CD14-positive monocyte (primary cell): ENCODE measurements around the gene FAHD2A. TPM values are rescaled to one million over a fixed set of nuclear protein-coding genes. Genes with fewer than 3 reads are reported as not detected.
"Not testable (repeated sequence)": the region's sequence is repeated elsewhere in the genome, so short reads cannot be mapped to it uniquely, and the experiment has no call there.

ENCODE experiments used
- DNase-seq, 3 donors: peaks; one replicate each; pipeline ENCODE4 v3.0.0-alpha.2; 2011 to 2022
- H2AFZ ChIP-seq: 2 replicates; pipeline ENCODE4 v1.6.0; 2012; ENCODE audit warnings: mild to moderate bottlenecking, low read depth, low read length, inconsistent platforms; ENCODE audit not compliant: insufficient read depth, poor library complexity, severe bottlenecking
- H3K27ac ChIP-seq, 2 donors: 1 replicate in 1 of 2; 2 replicates in 1 of 2; pipeline ENCODE4 v1.5.1; 2012 to 2013; ENCODE audit warnings: low read length in 2 of 2, control low read depth in 1 of 2, inconsistent platforms in 1 of 2, low read depth in 1 of 2, mild to moderate bottlenecking in 1 of 2
- H3K27me3 ChIP-seq, 2 donors: one replicate each; pipeline versions ENCODE4 v1.6.0 to v1.6.1; 2011 to 2013; ENCODE audit warnings: low read length in 2 of 2; ENCODE audit not compliant: control insufficient read depth in 2 of 2, insufficient read depth in 2 of 2
- H3K36me3 ChIP-seq, 2 donors: replicated peaks in 1 of 2; 1 replicate in 1 of 2; 2 replicates in 1 of 2; pipeline versions ENCODE4 v1.5.1 to v1.6.1; 2012 to 2013; ENCODE audit warnings: low read length in 2 of 2, control low read depth in 1 of 2, inconsistent platforms in 1 of 2, mild to moderate bottlenecking in 1 of 2; ENCODE audit not compliant: insufficient read depth in 2 of 2, control insufficient read depth in 1 of 2
- H3K4me1 ChIP-seq, 2 donors: 1 replicate in 1 of 2; 2 replicates in 1 of 2; pipeline versions ENCODE4 v1.5.1 to v1.6.1; 2012 to 2013; ENCODE audit warnings: low read length in 2 of 2, control low read depth in 1 of 2, inconsistent platforms in 1 of 2, mild to moderate bottlenecking in 1 of 2, moderate library complexity in 1 of 2; ENCODE audit not compliant: insufficient read depth in 2 of 2, control insufficient read depth in 1 of 2
- H3K4me2 ChIP-seq: replicated peaks from 2 replicates; pipeline ENCODE3; 2012; ENCODE audit warnings: low read length, moderate library complexity, mild to moderate bottlenecking; ENCODE audit not compliant: poor library complexity, severe bottlenecking; ENCODE audit errors: extremely low read depth
- H3K4me3 ChIP-seq, 3 experiments: fragments of 200-600 bp in 1 of 3; sonication (generic) in 1 of 3; replicated peaks in 1 of 3; 1 replicate in 2 of 3; 2 replicates in 1 of 3; pipeline ENCODE4 v1.5.1; 2011 to 2013; ENCODE audit warnings: low read length in 3 of 3, mild to moderate bottlenecking in 3 of 3, control low read depth in 2 of 3, low read depth in 2 of 3, inconsistent platforms in 1 of 3, moderate library complexity in 1 of 3
- H3K79me2 ChIP-seq: 2 replicates; pipeline ENCODE4 v1.6.0; 2012; ENCODE audit warnings: mild to moderate bottlenecking, control low read depth, inconsistent platforms, low read length, moderate library complexity; ENCODE audit not compliant: insufficient read depth
- H3K9ac ChIP-seq: 2 replicates; pipeline ENCODE4 v1.6.0; 2017; ENCODE audit warnings: low read length, mild to moderate bottlenecking; ENCODE audit not compliant: insufficient read depth, poor library complexity, severe bottlenecking
- H3K9me3 ChIP-seq, 2 donors: replicated peaks in 1 of 2; 1 replicate in 1 of 2; 2 replicates in 1 of 2; pipeline versions ENCODE4 v1.5.1 to v1.6.1; 2012 to 2013; ENCODE audit warnings: low read length in 2 of 2, control low read depth in 1 of 2; ENCODE audit not compliant: control insufficient read depth in 1 of 2, insufficient read depth in 1 of 2
- H4K20me1 ChIP-seq: 2 replicates; pipeline ENCODE4 v1.6.0; 2012; ENCODE audit warnings: mild to moderate bottlenecking, low read length, control low read depth, moderate library complexity; ENCODE audit not compliant: insufficient read depth
- H3K27ac Mint-ChIP-seq, 7 donors: one replicate each; pipeline ENCODE4 v1.8.0; 2020; ENCODE audit warnings: mild to moderate bottlenecking in 7 of 7, mixed read lengths in 7 of 7, moderate library complexity in 6 of 7, inconsistent platforms in 2 of 7
- H3K27me3 Mint-ChIP-seq, 3 donors: one replicate each; pipeline ENCODE4 v1.8.0; 2021 to 2022; ENCODE audit warnings: low read depth in 3 of 3, mild to moderate bottlenecking in 3 of 3, mixed read lengths in 3 of 3, moderate library complexity in 3 of 3, inconsistent platforms in 1 of 3
- H3K36me3 Mint-ChIP-seq, 2 donors: one replicate each; pipeline ENCODE4 v1.8.0; 2020; ENCODE audit warnings: mixed read lengths in 2 of 2, inconsistent platforms in 1 of 2, mild to moderate bottlenecking in 1 of 2
- H3K4me1 Mint-ChIP-seq: one replicate; pipeline ENCODE4 v1.8.0; 2020; ENCODE audit warnings: mild to moderate bottlenecking, mixed read lengths
- H3K4me3 Mint-ChIP-seq, 2 donors: one replicate each; pipeline ENCODE4 v1.8.0; 2020; ENCODE audit warnings: mild to moderate bottlenecking in 2 of 2, mixed read lengths in 2 of 2, moderate library complexity in 1 of 2
- H3K9me3 Mint-ChIP-seq, 7 donors: one replicate each; pipeline ENCODE4 v1.8.0; 2020 to 2022; ENCODE audit warnings: mixed read lengths in 7 of 7, mild to moderate bottlenecking in 6 of 7, moderate library complexity in 6 of 7, inconsistent platforms in 2 of 7
- WGBS: methylation state at CpG from one replicate; pipeline ENCODE4 v1.1.5; 2013; ENCODE audit warnings: missing lambda C conversion rate; ENCODE audit not compliant: insufficient coverage; 5-methylcytosine and 5-hydroxymethylcytosine counted together
- intact Hi-C, 2 donors: fragments of 100-400 bp; cut with micrococcal nuclease; formaldehyde crosslinking; loops; one replicate each; pipeline versions ENCODE4 v1.15.0 to v1.15.1; 2023
- polyA plus RNA-seq, 3 donors: library from polyadenylated mRNA; depleted of rRNA in 1 of 3; unstranded in 2 of 3; stranded (reverse) in 1 of 3; fragments of 300-500 nt in 2 of 3; fragments of >200 nt in 1 of 3; fragmentation: Illumina TruSeq in 2 of 3; gene quantifications; 1 replicate in 2 of 3; 2 replicates in 1 of 3; pipeline ENCODE4 v1.2.3, GENCODE V29; 2012 to 2021

The FAHD2A gene
- polyA plus RNA-seq, 3 donors, result 9.7 to 17.1 (median 10.5) TPM

DNA sequence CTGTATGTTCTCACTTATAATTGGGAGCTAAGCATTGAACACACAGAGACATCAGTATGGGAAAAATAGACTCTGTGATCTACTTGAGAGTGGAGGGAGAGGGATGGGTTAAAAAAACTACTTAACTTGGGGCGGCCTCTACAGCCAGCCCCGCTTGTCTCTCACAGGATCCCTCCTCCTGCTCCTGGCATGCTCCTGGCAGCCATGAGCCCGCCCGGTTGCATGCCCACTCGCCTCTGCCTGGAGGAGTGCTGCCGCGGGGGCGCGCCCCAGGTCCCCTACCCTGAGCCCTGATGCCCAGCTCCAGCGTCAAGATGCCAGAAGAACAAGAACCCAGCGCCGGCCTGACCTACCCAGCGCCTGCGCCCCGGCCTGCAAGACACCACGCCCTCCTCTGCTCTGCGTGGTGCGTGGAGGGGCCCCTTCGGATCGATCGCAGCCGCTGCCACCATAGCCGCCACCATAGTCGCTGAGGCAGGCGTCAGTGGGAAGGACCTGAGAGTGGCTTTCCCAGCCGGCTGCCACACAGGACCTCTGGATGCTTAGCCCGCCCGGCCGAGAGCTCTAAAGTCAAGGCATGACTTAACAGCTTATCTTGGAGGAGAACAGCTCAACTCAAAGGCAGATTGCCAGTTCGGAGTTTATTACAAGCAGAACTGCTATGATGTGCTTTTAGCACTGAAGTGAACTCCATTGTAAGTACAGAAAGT lies 32.8 kb downstream of the FAHD2A start:
- H3K9ac ChIP-seq, H3K4me3 ChIP-seq, H3K27me3 ChIP-seq, intact Hi-C loops, H3K9me3 ChIP-seq, H3K36me3 Mint-ChIP-seq, H3K79me2 ChIP-seq, H3K27ac ChIP-seq, H3K27ac Mint-ChIP-seq, H3K4me1 ChIP-seq, H3K4me1 Mint-ChIP-seq, H3K9me3 Mint-ChIP-seq, DNase-seq, H3K4me3 Mint-ChIP-seq, H4K20me1 ChIP-seq, H3K36me3 ChIP-seq, H3K27me3 Mint-ChIP-seq, H3K4me2 ChIP-seq, H2AFZ ChIP-seq: not testable (repeated sequence)
- WGBS, result no CpG with 5 or more reads among the region's 30 CpGs

DNA sequence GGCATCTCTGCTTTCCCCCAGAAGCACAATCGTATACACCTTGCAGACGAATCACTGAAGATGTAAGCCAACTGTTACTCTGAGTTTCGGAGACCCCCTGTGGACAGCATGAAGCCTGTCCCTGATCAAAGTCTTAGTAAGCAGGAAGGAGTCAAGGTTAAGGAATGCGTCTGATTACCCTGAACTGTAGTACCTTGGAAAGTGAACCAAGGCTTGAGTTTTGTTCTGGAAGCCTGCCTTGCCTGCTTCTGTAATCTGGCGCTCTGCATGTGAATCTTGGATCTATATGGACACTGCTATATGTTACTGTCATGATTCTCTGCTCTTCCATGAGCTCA lies 33.3 kb downstream of the FAHD2A start:
- H3K36me3 ChIP-seq, H3K4me2 ChIP-seq, H3K27ac Mint-ChIP-seq, H3K4me1 Mint-ChIP-seq, H3K27me3 ChIP-seq, H3K4me3 ChIP-seq, DNase-seq, H4K20me1 ChIP-seq, H3K9me3 Mint-ChIP-seq, H3K36me3 Mint-ChIP-seq, H2AFZ ChIP-seq, H3K9ac ChIP-seq, intact Hi-C loops, H3K27ac ChIP-seq, H3K27me3 Mint-ChIP-seq, H3K9me3 ChIP-seq, H3K79me2 ChIP-seq, H3K4me3 Mint-ChIP-seq, H3K4me1 ChIP-seq: not testable (repeated sequence)
- WGBS, result no CpG with 5 or more reads among the region's 5 CpGs

GRCh38 chr2:95442474-95443099 lies 40.1 kb downstream of the FAHD2A start:
- H3K27me3 ChIP-seq, H3K4me3 ChIP-seq, H3K27ac ChIP-seq, H3K79me2 ChIP-seq, H3K36me3 ChIP-seq, DNase-seq, H3K9me3 ChIP-seq, H3K4me1 ChIP-seq, H3K4me2 ChIP-seq, H3K4me1 Mint-ChIP-seq, intact Hi-C loops, H3K4me3 Mint-ChIP-seq, H2AFZ ChIP-seq, H3K9me3 Mint-ChIP-seq, H3K27ac Mint-ChIP-seq, H3K9ac ChIP-seq, H4K20me1 ChIP-seq, H3K27me3 Mint-ChIP-seq, H3K36me3 Mint-ChIP-seq: not testable (repeated sequence)
- WGBS, result no CpG with 5 or more reads among the region's 2 CpGs

DNA sequence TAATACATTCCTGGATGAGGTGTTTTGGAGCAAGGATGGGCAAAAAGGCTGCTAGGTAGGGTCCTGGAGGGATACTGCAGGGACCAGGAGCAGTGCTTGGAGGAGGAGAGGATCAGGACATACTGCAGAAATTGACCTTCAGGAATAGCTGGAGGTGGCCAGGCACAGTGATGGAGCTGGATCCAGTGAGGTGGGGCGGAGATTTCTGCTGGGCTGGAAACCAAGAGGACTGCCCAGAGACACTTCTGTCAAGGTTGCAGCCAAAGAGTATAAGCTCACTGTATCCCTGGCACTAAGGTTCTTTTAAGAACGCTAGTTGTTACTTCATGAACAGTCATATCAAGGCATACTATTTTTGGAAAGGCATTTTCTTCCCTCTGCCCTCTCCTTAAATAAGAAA lies 42.8 kb downstream of the FAHD2A start:
- H3K9me3 ChIP-seq, DNase-seq, H3K4me2 ChIP-seq, H3K4me3 ChIP-seq, H3K9ac ChIP-seq, H3K27me3 ChIP-seq, H3K27ac ChIP-seq, H2AFZ ChIP-seq, H3K27me3 Mint-ChIP-seq, H3K4me1 Mint-ChIP-seq, H3K27ac Mint-ChIP-seq, H3K79me2 ChIP-seq, H4K20me1 ChIP-seq, H3K36me3 ChIP-seq, H3K36me3 Mint-ChIP-seq, H3K4me3 Mint-ChIP-seq, intact Hi-C loops, H3K4me1 ChIP-seq, H3K9me3 Mint-ChIP-seq: not testable (repeated sequence)
- WGBS, result no CpG with 5 or more reads among the region's 2 CpGs
